OCI-LY1 (cell line): ENCODE results near the gene TPGS2.

ENCODE experiments used
- H2AFZ ChIP-seq: fragments of 200-600 bp; sonication (generic), shearing (Covaris generic); 2 replicates; pipeline ENCODE4 v1.6.0; 2014; ENCODE audit warnings: antibody characterized with exemption, mild to moderate bottlenecking, low read length
- H3F3A ChIP-seq: fragments of 200-600 bp; sonication (generic), shearing (Covaris generic); 2 replicates; pipeline ENCODE4 v1.6.0; 2014; ENCODE audit warnings: mild to moderate bottlenecking, antibody characterized with exemption, low read length, moderate library complexity; ENCODE audit not compliant: insufficient read depth
- H3K27ac ChIP-seq: fragments of 200-600 bp; sonication (generic); 2 replicates; pipeline ENCODE4 v1.5.1; 2014; ENCODE audit warnings: low read length, mixed run types, mild to moderate bottlenecking, low read depth; ENCODE audit not compliant: poor library complexity, severe bottlenecking
- H3K27me3 ChIP-seq: fragments of 200-600 bp; sonication (generic); 2 replicates; pipeline ENCODE4 v1.6.0; 2014; ENCODE audit warnings: antibody characterized with exemption, mild to moderate bottlenecking, low read length, moderate library complexity; ENCODE audit not compliant: insufficient read depth
- H3K36me3 ChIP-seq: fragments of 200-600 bp; sonication (generic); 2 replicates; pipeline ENCODE4 v1.6.1; 2014; ENCODE audit warnings: mild to moderate bottlenecking, antibody characterized with exemption, low read length, moderate library complexity, mixed read lengths; ENCODE audit not compliant: insufficient read depth
- H3K4me1 ChIP-seq: fragments of 200-600 bp; sonication (generic); 2 replicates; pipeline ENCODE4 v1.5.1; 2014; ENCODE audit warnings: mild to moderate bottlenecking, low read length, moderate library complexity; ENCODE audit not compliant: insufficient read depth, severe bottlenecking
- H3K4me2 ChIP-seq: fragments of 200-600 bp; sonication (generic), shearing (Covaris generic); 2 replicates; pipeline ENCODE4 v1.6.1; 2014; ENCODE audit warnings: low read length
- H3K4me3 ChIP-seq: fragments of 200-600 bp; sonication (generic); 2 replicates; pipeline ENCODE4 v1.5.1; 2014; ENCODE audit warnings: low read length, low read depth, mild to moderate bottlenecking, mixed read lengths; ENCODE audit not compliant: poor library complexity, severe bottlenecking
- H3K79me2 ChIP-seq: fragments of 200-600 bp; shearing (Covaris generic); 2 replicates; pipeline ENCODE4 v1.6.1; 2016; ENCODE audit warnings: mixed run types, low read length, mixed read lengths; ENCODE audit not compliant: insufficient read depth
- H3K9ac ChIP-seq: fragments of 200-600 bp; sonication (generic), shearing (Covaris generic); 2 replicates; pipeline ENCODE4 v1.6.1; 2014; ENCODE audit warnings: mild to moderate bottlenecking, low read length, mixed read lengths
- H3K9me2 ChIP-seq: fragments of 200-600 bp; sonication (generic), shearing (Covaris generic); 2 replicates; pipeline ENCODE4 v1.6.1; 2014; ENCODE audit warnings: low read depth, mild to moderate bottlenecking, low read length, mixed read lengths
- H3K9me3 ChIP-seq: fragments of 200-600 bp; shearing (Covaris generic); 2 replicates; pipeline ENCODE4 v1.6.1; 2014; ENCODE audit warnings: low read length, mixed read lengths
- H4K20me1 ChIP-seq: fragments of 200-600 bp; sonication (generic), shearing (Covaris generic); 2 replicates; pipeline ENCODE4 v1.6.0; 2016; ENCODE audit warnings: mild to moderate bottlenecking, low read length; ENCODE audit not compliant: insufficient read depth
- CTCF ChIP-seq: fragments of 200-600 bp; sonication (generic), shearing (Covaris generic); IDR thresholded peaks from 2 replicates; pipeline ENCODE4 v1.5.1; 2017; ENCODE audit warnings: mild to moderate bottlenecking, antibody characterized with exemption, low read length, moderate library complexity, mixed read lengths
- EZH2 ChIP-seq: fragments of 200-600 bp; sonication (generic), shearing (Covaris generic); IDR thresholded peaks from 2 replicates; pipeline ENCODE4 v1.8.0; 2017; ENCODE audit warnings: borderline replicate concordance, mixed run types, mild to moderate bottlenecking, antibody characterized with exemption, low read length, moderate library complexity, mixed read lengths

Gene TPGS2

GRCh38 chr18:36831139-36831538 lies 2.3 kb upstream of the TPGS2 start:
- H2AFZ ChIP-seq, result no peak overlapping the region
- H3F3A ChIP-seq, result no peaks in the 10 kb centered on the region
- no peaks in the 10 kb centered on the region for H4K20me1 ChIP-seq
- peaks cover 6% of the 10 kb centered on the region for H3K36me3 ChIP-seq
- H3K9me2 ChIP-seq, result no peaks in the 10 kb centered on the region
- H3K4me1 ChIP-seq, result peaks cover 34% of the 10 kb centered on the region
- TF ChIP-seq CTCF (no peak), EZH2 (no peak)
- H3K4me2 ChIP-seq, result 0 out of 2 replicates have a peak overlapping the region, but pooled peaks have one; percentile 18
- no peaks in the 10 kb centered on the region for H3K9me3 ChIP-seq
- H3K27me3 ChIP-seq, result no peaks in the 10 kb centered on the region
- H3K79me2 ChIP-seq, result peaks cover 24% of the 10 kb centered on the region
- H3K9ac ChIP-seq, result no peak overlapping the region
- no peak overlapping the region for H3K4me3 ChIP-seq
- H3K27ac ChIP-seq, result no peak overlapping the region

GRCh38 chr18:36830158-36830495 lies 1.3 kb upstream of the TPGS2 start:
- H3F3A ChIP-seq, result no peaks in the 10 kb centered on the region
- H2AFZ ChIP-seq, result no peak overlapping the region
- H3K9ac ChIP-seq, result peak overlapping the region; percentile 89
- peaks cover 24% of the 10 kb centered on the region for H3K79me2 ChIP-seq
- TF ChIP-seq EZH2 (no peak), CTCF (no peak)
- peaks cover 8% of the 10 kb centered on the region for H3K36me3 ChIP-seq
- peak overlapping the region; percentile 90 for H3K4me2 ChIP-seq
- H4K20me1 ChIP-seq, result no peaks in the 10 kb centered on the region
- H3K27me3 ChIP-seq, result no peaks in the 10 kb centered on the region
- peak overlapping the region; percentile 92 for H3K4me3 ChIP-seq
- no peaks in the 10 kb centered on the region for H3K9me3 ChIP-seq
- H3K27ac ChIP-seq, result peak overlapping the region; percentile 63
- peaks cover 34% of the 10 kb centered on the region for H3K4me1 ChIP-seq
- H3K9me2 ChIP-seq, result no peaks in the 10 kb centered on the region

GRCh38 chr18:36829362-36830157 lies 758 bp upstream of the TPGS2 start:
- peaks cover 11% of the 10 kb centered on the region for H3K36me3 ChIP-seq
- H3K4me3 ChIP-seq, result peak overlapping the region; percentile 92

More at GRCh38 chr18:36829362-36830157, 758 bp upstream of the TPGS2 start:
- TF ChIP-seq EZH2, result no peak
- no peak; the same call in none of the 2 replicates for TF ChIP-seq CTCF
- H3K9me3 ChIP-seq, result no peaks in the 10 kb centered on the region
- peaks cover 34% of the 10 kb centered on the region for H3K4me1 ChIP-seq
- H2AFZ ChIP-seq, result no peak overlapping the region
- peak overlapping the region; percentile 90 for H3K4me2 ChIP-seq
- H3K27me3 ChIP-seq, result no peaks in the 10 kb centered on the region
- H4K20me1 ChIP-seq, result no peaks in the 10 kb centered on the region
- no peaks in the 10 kb centered on the region for H3F3A ChIP-seq
- peaks cover 24% of the 10 kb centered on the region for H3K79me2 ChIP-seq
- H3K27ac ChIP-seq, result peak overlapping the region; percentile 63
- H3K9me2 ChIP-seq, result no peaks in the 10 kb centered on the region
- peak overlapping the region; percentile 89 for H3K9ac ChIP-seq
